ENCODE results near the gene OR10A6. TPM values are rescaled to one million over a fixed set of nuclear protein-coding genes. Genes with fewer than 3 reads are reported as not detected.

OR10A6 gene
- polyA plus RNA-seq, 3 donors = not detected

DNA sequence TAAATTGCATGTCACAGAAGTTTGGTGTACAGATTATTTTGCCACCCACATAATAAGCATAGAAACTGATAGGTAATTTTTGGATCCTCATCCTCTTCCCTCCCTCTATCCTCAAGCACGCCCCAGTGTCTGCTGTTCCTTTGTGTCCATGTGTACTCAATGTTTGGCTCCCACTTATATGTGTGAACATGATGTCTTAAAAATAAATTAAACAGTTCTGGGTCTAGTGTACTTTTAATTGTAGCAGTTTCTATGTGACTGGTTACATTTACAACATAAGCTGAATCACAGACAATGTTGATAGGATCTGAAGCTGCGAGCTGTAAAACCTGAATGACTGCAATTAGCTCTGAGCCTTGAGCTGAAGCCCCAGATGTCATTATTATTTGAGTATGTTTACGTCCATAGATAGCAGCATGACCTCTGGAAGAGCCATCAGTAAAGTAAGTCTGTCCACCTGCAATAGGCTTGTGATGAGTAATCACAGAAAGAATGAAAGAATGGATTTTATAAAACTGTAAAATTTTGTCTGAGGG, 29.7 kb downstream of the OR10A6 start:
- H3K36me3 ChIP-seq (replicated peaks in 1 of 2; ENCODE audit: control insufficient read depth in 1 of 2, insufficient read depth in 2 of 2, low read length in 2 of 2) = no peaks in the 10 kb centered on the region
- WGBS (ENCODE audit: insufficient coverage) = 100% methylated on average over 1 of the region's 3 CpGs
- Mint-ChIP-seq H3K9me3 (peaks cover 0 to 2% (median 0%) of the 10 kb centered on the region in 7 donors), H3K4me3 (no peak overlapping the region), H3K27ac (no peak overlapping the region), H3K27me3 (ENCODE audit: low read depth in 3 of 3) (peaks cover 1 to 4% (median 3%) of the 10 kb centered on the region in 3 donors), H3K36me3 (no peaks in the 10 kb centered on the region), H3K4me1 (no peaks in the 10 kb centered on the region)
- TF ChIP-seq, protein P1, sequence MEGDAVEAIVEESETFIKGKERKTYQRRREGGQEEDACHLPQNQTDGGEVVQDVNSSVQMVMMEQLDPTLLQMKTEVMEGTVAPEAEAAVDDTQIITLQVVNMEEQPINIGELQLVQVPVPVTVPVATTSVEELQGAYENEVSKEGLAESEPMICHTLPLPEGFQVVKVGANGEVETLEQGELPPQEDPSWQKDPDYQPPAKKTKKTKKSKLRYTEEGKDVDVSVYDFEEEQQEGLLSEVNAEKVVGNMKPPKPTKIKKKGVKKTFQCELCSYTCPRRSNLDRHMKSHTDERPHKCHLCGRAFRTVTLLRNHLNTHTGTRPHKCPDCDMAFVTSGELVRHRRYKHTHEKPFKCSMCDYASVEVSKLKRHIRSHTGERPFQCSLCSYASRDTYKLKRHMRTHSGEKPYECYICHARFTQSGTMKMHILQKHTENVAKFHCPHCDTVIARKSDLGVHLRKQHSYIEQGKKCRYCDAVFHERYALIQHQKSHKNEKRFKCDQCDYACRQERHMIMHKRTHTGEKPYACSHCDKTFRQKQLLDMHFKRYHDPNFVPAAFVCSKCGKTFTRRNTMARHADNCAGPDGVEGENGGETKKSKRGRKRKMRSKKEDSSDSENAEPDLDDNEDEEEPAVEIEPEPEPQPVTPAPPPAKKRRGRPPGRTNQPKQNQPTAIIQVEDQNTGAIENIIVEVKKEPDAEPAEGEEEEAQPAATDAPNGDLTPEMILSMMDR (IDR thresholded peaks at IDR 0.05) = no peak
- no peak overlapping the region for H3K4me3 ChIP-seq (replicated peaks in 1 of 3; ENCODE audit: low read depth in 2 of 3, low read length in 3 of 3)
- no peaks in the 10 kb centered on the region for H3K27me3 ChIP-seq (ENCODE audit: control insufficient read depth in 2 of 2, insufficient read depth in 2 of 2, low read length in 2 of 2)
- no peak overlapping the region for H3K4me2 ChIP-seq (replicated peaks; ENCODE audit: extremely low read depth, low read length, poor library complexity, severe bottlenecking)
- H3K4me1 ChIP-seq (ENCODE audit: control insufficient read depth in 1 of 2, insufficient read depth in 2 of 2, low read length in 2 of 2) = no peaks in the 10 kb centered on the region
- no peaks in the 10 kb centered on the region for H4K20me1 ChIP-seq (ENCODE audit: insufficient read depth, low read length)
- H3K9me3 ChIP-seq (replicated peaks in 1 of 2; ENCODE audit: control insufficient read depth in 1 of 2, insufficient read depth in 1 of 2, low read length in 2 of 2) = no peaks in the 10 kb centered on the region
- H3K79me2 ChIP-seq (ENCODE audit: insufficient read depth, low read length) = no peaks in the 10 kb centered on the region
- H2AFZ ChIP-seq (ENCODE audit: insufficient read depth, low read depth, low read length, poor library complexity, severe bottlenecking) = no peak overlapping the region
- intact Hi-C loops (cut with micrococcal nuclease) = no loop called here
- DNase-seq = no peak
- H3K9ac ChIP-seq (ENCODE audit: insufficient read depth, low read length, poor library complexity, severe bottlenecking) = no peak overlapping the region
- no peak overlapping the region for H3K27ac ChIP-seq (ENCODE audit: low read depth in 1 of 2, low read length in 2 of 2)

DNA sequence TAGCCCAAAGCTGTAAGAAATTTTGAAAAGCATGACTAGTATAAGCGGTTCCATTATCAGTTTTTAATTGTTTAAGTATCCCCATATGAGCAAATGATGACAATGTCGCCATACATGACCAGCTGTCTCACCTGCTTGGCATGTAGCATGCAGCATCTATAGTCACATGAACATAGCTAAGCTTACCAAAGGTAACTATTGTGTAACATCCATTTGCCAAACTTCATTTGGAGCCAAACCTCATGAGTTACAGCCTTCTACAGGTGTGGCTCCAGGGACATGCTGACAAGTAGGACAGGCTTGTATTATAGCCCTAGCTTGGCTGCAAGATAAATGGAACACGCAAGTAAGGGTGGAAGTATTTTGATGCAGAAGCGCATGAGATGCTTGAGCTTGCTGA, 30.4 kb downstream of the OR10A6 start:
- Mint-ChIP-seq H3K27ac (no peak overlapping the region), H3K9me3 (peaks cover 0 to 2% (median 0%) of the 10 kb centered on the region in 7 donors), H3K27me3 (ENCODE audit: low read depth in 3 of 3) (peaks cover 1 to 7% (median 4%) of the 10 kb centered on the region in 3 donors), H3K4me3 (no peak overlapping the region), H3K4me1 (no peaks in the 10 kb centered on the region), H3K36me3 (no peaks in the 10 kb centered on the region)
- Histone ChIP-seq H3K36me3 (replicated peaks in 1 of 2; ENCODE audit: control insufficient read depth in 1 of 2, insufficient read depth in 2 of 2, low read length in 2 of 2) (no peaks in the 10 kb centered on the region), H3K27ac (ENCODE audit: low read depth in 1 of 2, low read length in 2 of 2) (no peak overlapping the region), H3K9me3 (replicated peaks in 1 of 2; ENCODE audit: control insufficient read depth in 1 of 2, insufficient read depth in 1 of 2, low read length in 2 of 2) (no peaks in the 10 kb centered on the region), H3K4me2 (replicated peaks; ENCODE audit: extremely low read depth, low read length, poor library complexity, severe bottlenecking) (no peak overlapping the region), H2AFZ (ENCODE audit: insufficient read depth, low read depth, low read length, poor library complexity, severe bottlenecking) (no peak overlapping the region), H3K9ac (ENCODE audit: insufficient read depth, low read length, poor library complexity, severe bottlenecking) (no peak overlapping the region), H3K79me2 (ENCODE audit: insufficient read depth, low read length) (no peaks in the 10 kb centered on the region), H4K20me1 (ENCODE audit: insufficient read depth, low read length) (no peaks in the 10 kb centered on the region), H3K27me3 (ENCODE audit: control insufficient read depth in 2 of 2, insufficient read depth in 2 of 2, low read length in 2 of 2) (no peaks in the 10 kb centered on the region), H3K4me3 (replicated peaks in 1 of 3; ENCODE audit: low read depth in 2 of 3, low read length in 3 of 3) (no peak overlapping the region), H3K4me1 (ENCODE audit: control insufficient read depth in 1 of 2, insufficient read depth in 2 of 2, low read length in 2 of 2) (no peaks in the 10 kb centered on the region)
- no peak for DNase-seq
- no CpG with 5 or more reads among the region's 4 CpGs for WGBS (ENCODE audit: insufficient coverage)
- intact Hi-C loops (cut with micrococcal nuclease) = no loop called here
- TF ChIP-seq, protein P1 (IDR thresholded peaks at IDR 0.05) = no peak
